ENCODE data around the gene DDX42. TPM values are rescaled to one million over a fixed set of nuclear protein-coding genes. Genes with fewer than 3 reads are reported as not detected.
A peak's percentile ranks its signal among the peaks of the same experiment; 100 is the strongest.

Gene DDX42
- total and polyA plus RNA-seq, 2 of the 13 experiments (the other 11 are each of a cell fraction or from before 2014, with no cell fraction given) = 87.2 to 92.9 TPM

- no peak for TF ChIP-seq ZNF510 (CRISPR knock-in tag; IDR thresholded peaks at IDR 0.05; ENCODE audit: low read depth)
- TF ChIP-seq NFYC (CRISPR knock-in tag; IDR thresholded peaks at IDR 0.05) = no peak
- no peak for TF ChIP-seq AKAP8 (CRISPR knock-in tag; IDR thresholded peaks at IDR 0.05)
- 0 out of 2 replicates have a peak, but pooled peaks have one; percentile 4 for TF ChIP-seq MIXL1 (CRISPR knock-in tag; IDR thresholded peaks at IDR 0.05)
- no peak for TF ChIP-seq HNRNPL (IDR thresholded peaks at IDR 0.05; ENCODE audit: low read depth, low read length)
- no peak for TF ChIP-seq ZNF513 (CRISPR knock-in tag; conservative IDR thresholded peaks at IDR 0.05)
- TF ChIP-seq ZNF710 (CRISPR knock-in tag; IDR thresholded peaks at IDR 0.05; ENCODE audit: borderline replicate concordance) = peak; percentile 21; the same call in 1 of the 2 replicates
- TF ChIP-seq PRDM15 (CRISPR knock-in tag; IDR thresholded peaks at IDR 0.05) = no peak
- peak; percentile 65; the same call in 1 of the 2 replicates for TF ChIP-seq MTF1 (CRISPR knock-in tag; IDR thresholded peaks at IDR 0.05)
- TF ChIP-seq CSRNP1 (CRISPR knock-in tag; IDR thresholded peaks at IDR 0.05) = 0 out of 2 replicates have a peak, but pooled peaks have one; percentile 69
- peak; percentile 98 for TF ChIP-seq UBTF (CRISPR knock-in tag; IDR thresholded peaks at IDR 0.05)
- TF ChIP-seq SNAPC5 (CRISPR knock-in tag; IDR thresholded peaks at IDR 0.05; ENCODE audit: borderline replicate concordance) = no peak; the same call in 1 of the 2 replicates
- TF ChIP-seq ZNF768 (CRISPR knock-in tag; IDR thresholded peaks at IDR 0.05) = peak; percentile 80; the same call in 1 of the 2 replicates
- TF ChIP-seq ZNF468 (CRISPR knock-in tag; IDR thresholded peaks at IDR 0.05) = no peak
These were observed at the start of gene DDX42 (continued) for GRCh38 chr17:63774141-63774968.
